Peyer's patch (tissue), 4 donors: ENCODE results near the gene EPB41L1.

Experiments used
- CTCF ChIP-seq, 6 experiments: fragments of 450-650 bp in 4 of 6; fragments of 200-600 bp in 2 of 6; sonication (generic) in 1 of 6; IDR thresholded peaks; one replicate each; pipeline ENCODE4 v1.5.1; 2017 to 2019; ENCODE audit warnings: antibody characterized with exemption in 6 of 6, mild to moderate bottlenecking in 3 of 6, moderate library complexity in 1 of 6
- POLR2A ChIP-seq, 2 donors: fragments of 450-650 bp; IDR thresholded peaks; one replicate each; pipeline ENCODE4 v1.5.1; 2017; ENCODE audit warnings: antibody characterized with exemption in 2 of 2, mild to moderate bottlenecking in 2 of 2, moderate library complexity in 2 of 2

- TF ChIP-seq CTCF (IDR thresholded peaks at IDR 0.05), result no peak
- no peak for TF ChIP-seq POLR2A (IDR thresholded peaks at IDR 0.05)
Measured at GRCh38 chr20:36262440-36262839, 107.9 kb downstream of the EPB41L1 start.
